Chondrocyte (in vitro differentiated cells): Measurements from ENCODE around the gene SEC22A. TPM values are rescaled to one million over a fixed set of nuclear protein-coding genes. Genes with fewer than 3 reads are reported as not detected.
A peak's percentile ranks its signal among the peaks of the same experiment; 100 is the strongest.

Source experiments
- DNase-seq: peaks from one replicate; pipeline ENCODE4 v3.0.0; 2021; ENCODE audit warnings: mixed read lengths, low spot score
- H3K27ac Mint-ChIP-seq: one replicate; pipeline ENCODE4 v1.8.0; 2021; ENCODE audit warnings: mild to moderate bottlenecking, moderate library complexity, mixed read lengths; ENCODE audit not compliant: unreplicated experiment
- H3K27me3 Mint-ChIP-seq: 2 replicates; pipeline ENCODE4 v1.8.0; 2021; ENCODE audit warnings: low read depth, mixed read lengths
- H3K36me3 Mint-ChIP-seq: 2 replicates; pipeline ENCODE4 v1.8.0; 2021; ENCODE audit warnings: low read depth, mixed read lengths
- H3K4me1 Mint-ChIP-seq: 2 replicates; pipeline ENCODE4 v1.8.0; 2021; ENCODE audit warnings: low read depth, mild to moderate bottlenecking, mixed read lengths
- H3K4me3 Mint-ChIP-seq: one replicate; pipeline ENCODE4 v1.8.0; 2021; ENCODE audit warnings: mild to moderate bottlenecking, moderate library complexity, mixed read lengths; ENCODE audit not compliant: unreplicated experiment
- H3K9me3 Mint-ChIP-seq: 2 replicates; pipeline ENCODE4 v1.8.0; 2021; ENCODE audit warnings: low read depth, mixed read lengths
- CTCF ChIP-seq: fragments of 200-600 bp; sonication (generic); IDR thresholded peaks from 2 replicates; pipeline ENCODE4 v1.5.0; 2021; ENCODE audit warnings: antibody characterized with exemption, mild to moderate bottlenecking, moderate library complexity
- total RNA-seq: library from RNA; stranded (reverse); gene quantifications from 3 replicates; pipeline ENCODE4 v1.2.1, GENCODE V29; 2021

The SEC22A gene
- total RNA-seq, 1 donor from 2014 or later, result 14.4 TPM

- no peak for TF ChIP-seq CTCF
- Mint-ChIP-seq H3K27me3 (peaks cover 5% of the 10 kb centered on the region), H3K4me3 (no peak overlapping the region), H3K36me3 (peaks cover 8% of the 10 kb centered on the region), H3K4me1 (no peaks in the 10 kb centered on the region), H3K27ac (no peak overlapping the region), H3K9me3 (no peaks in the 10 kb centered on the region)
- peak; percentile 59 for DNase-seq
These were observed 101.2 kb downstream of the SEC22A start for GRCh38 chr3:123302961-123303360.

GRCh38 chr3:123303976-123304560 is 102.3 kb downstream of the SEC22A start:
- peak; percentile 63 for DNase-seq
- Mint-ChIP-seq H3K4me1 (no peaks in the 10 kb centered on the region), H3K36me3 (peaks cover 11% of the 10 kb centered on the region), H3K9me3 (no peaks in the 10 kb centered on the region), H3K27me3 (peaks cover 8% of the 10 kb centered on the region), H3K27ac (no peak overlapping the region), H3K4me3 (no peak overlapping the region)
- no peak for TF ChIP-seq CTCF

- H3K27ac Mint-ChIP-seq, result no peak overlapping the region
- peaks cover 14% of the 10 kb centered on the region for H3K36me3 Mint-ChIP-seq
- DNase-seq, result no peak
- H3K27me3 Mint-ChIP-seq, result peaks cover 8% of the 10 kb centered on the region
- H3K4me3 Mint-ChIP-seq, result no peak overlapping the region
- H3K9me3 Mint-ChIP-seq, result no peaks in the 10 kb centered on the region
- no peaks in the 10 kb centered on the region for H3K4me1 Mint-ChIP-seq
- no peak for TF ChIP-seq CTCF
These were observed 103.4 kb downstream of the SEC22A start for GRCh38 chr3:123305192-123305591.

- Mint-ChIP-seq H3K4me3 (no peak overlapping the region), H3K27ac (no peak overlapping the region), H3K36me3 (peaks cover 14% of the 10 kb centered on the region), H3K27me3 (peaks cover 17% of the 10 kb centered on the region), H3K9me3 (no peaks in the 10 kb centered on the region), H3K4me1 (peaks cover 7% of the 10 kb centered on the region)
- TF ChIP-seq CTCF, result no peak
- no peak for DNase-seq
These were observed 105.3 kb downstream of the SEC22A start for GRCh38 chr3:123307064-123307463.

GRCh38 chr3:123310186-123310585 is 108.4 kb downstream of the SEC22A start:
- H3K27ac Mint-ChIP-seq, result no peak overlapping the region
- H3K4me1 Mint-ChIP-seq, result peaks cover 7% of the 10 kb centered on the region
- peaks cover 31% of the 10 kb centered on the region for H3K27me3 Mint-ChIP-seq
- no peak for TF ChIP-seq CTCF
- no peaks in the 10 kb centered on the region for H3K9me3 Mint-ChIP-seq
- DNase-seq, result peak; percentile 81
- H3K4me3 Mint-ChIP-seq, result no peak overlapping the region
- peaks cover 13% of the 10 kb centered on the region for H3K36me3 Mint-ChIP-seq
